H1 (cell line): Measurements from ENCODE around the gene LCLAT1. TPM values are rescaled to one million over a fixed set of nuclear protein-coding genes. Genes with fewer than 3 reads are reported as not detected.

ENCODE experiments used
- CEBPB ChIP-seq: IDR thresholded peaks from 2 replicates; pipeline ENCODE4 v1.6.1; 2012; ENCODE audit warnings: low read depth, low read length
- JUN ChIP-seq: IDR thresholded peaks from 2 replicates; pipeline ENCODE4 v1.6.1; 2011; ENCODE audit warnings: low read depth, mild to moderate bottlenecking, improper control_type of control experiment, low read length
- SUZ12 ChIP-seq: fragments of 200-600 bp; sonication (generic); IDR thresholded peaks from 2 replicates; pipeline ENCODE4 v1.6.1; 2012; ENCODE audit warnings: mild to moderate bottlenecking, inconsistent platforms, low read length, moderate library complexity, mixed read lengths
- polyA plus RNA-seq, 7 experiments: library from polyadenylated mRNA; depleted of rRNA in 3 of 7; stranded (reverse) in 5 of 7; unstranded in 2 of 7; fragments of >200 nt in 5 of 7; fragments of 200-250 nt in 2 of 7; gene quantifications; 1 replicate in 5 of 7; 2 replicates in 1 of 7; 4 replicates in 1 of 7; pipeline versions ENCODE4 v1.2.1 to v1.2.3, GENCODE V29; 2011 to 2013; ENCODE audit warnings: missing spikeins in 2 of 7, mixed read lengths in 2 of 7
- total RNA-seq: library from RNA; stranded (reverse); fragmentation: NEBNext Ultra II Directional; extraction: Animal tissue kit (Norgen Biotek cat#: 25700); gene quantifications from 2 replicates; pipeline ENCODE4 v1.2.1, GENCODE V29; 2021

The LCLAT1 gene
- total and polyA plus RNA-seq, 2 of the 8 experiments (the other 6 are each of a cell fraction or from before 2014, with no cell fraction given): 7.6 to 22.0 TPM

GRCh38 chr2:30591186-30591585, 144.1 kb downstream of the LCLAT1 start (continued):
- TF ChIP-seq CEBPB: no peak
- no peak for TF ChIP-seq JUN
- no peak for TF ChIP-seq SUZ12
